GM21367 (cell line): ENCODE data around the gene NADK2.
"Not testable (repeated sequence)": the region's sequence is repeated elsewhere in the genome, so short reads cannot be mapped to it uniquely, and the experiment has no call there.

Experiments
- ATAC-seq: cut with Tn5 transposase; IDR thresholded peaks from one replicate; pipeline ENCODE4 v1.9.1; 2021; ENCODE audit not compliant: unreplicated experiment

Gene NADK2

GRCh38 chr5:36241631-36242533 is at the start of gene NADK2:
TSS of gene NADK2 (minus strand) at chr5:36241925. CDS start at chr5:36241798, 127 bp downstream.
- ATAC-seq = peak; percentile 92

GRCh38 chr5:36285837-36286615 is 44.3 kb upstream of the NADK2 start:
- no peak for ATAC-seq

GRCh38 chr5:36283775-36284174 is 42.0 kb upstream of the NADK2 start:
- not testable (repeated sequence) for ATAC-seq

GRCh38 chr5:36281626-36282025 is 39.9 kb upstream of the NADK2 start:
- no peak for ATAC-seq

- no peak for ATAC-seq
These were observed 37.5 kb upstream of the NADK2 start for GRCh38 chr5:36279054-36279698.

- no peak for ATAC-seq
These were observed 35.9 kb upstream of the NADK2 start for GRCh38 chr5:36277521-36278176.

GRCh38 chr5:36276864-36277263 is 35.1 kb upstream of the NADK2 start:
- ATAC-seq = no peak

- ATAC-seq = no peak
These were observed 32.2 kb upstream of the NADK2 start for GRCh38 chr5:36273809-36274526.

- ATAC-seq = no peak
These were observed 30.5 kb upstream of the NADK2 start for GRCh38 chr5:36272136-36272690.

- no peak for ATAC-seq
These were observed 29.3 kb upstream of the NADK2 start for GRCh38 chr5:36270876-36271575.

GRCh38 chr5:36270175-36270574 is 28.4 kb upstream of the NADK2 start:
- no peak for ATAC-seq

GRCh38 chr5:36269478-36269877 is 27.8 kb upstream of the NADK2 start:
- ATAC-seq = no peak

GRCh38 chr5:36267905-36268304 is 26.2 kb upstream of the NADK2 start:
- no peak for ATAC-seq

GRCh38 chr5:36264202-36264760 is 22.6 kb upstream of the NADK2 start:
- no peak for ATAC-seq

GRCh38 chr5:36261186-36261585 is 19.5 kb upstream of the NADK2 start:
- ATAC-seq = no peak

GRCh38 chr5:36253575-36253974 is 11.8 kb upstream of the NADK2 start:
- no peak for ATAC-seq

GRCh38 chr5:36252722-36253365 is 11.1 kb upstream of the NADK2 start:
- ATAC-seq = no peak

- no peak for ATAC-seq
These were observed 9.5 kb upstream of the NADK2 start for GRCh38 chr5:36251218-36251617.

GRCh38 chr5:36250427-36250826 is 8.7 kb upstream of the NADK2 start:
- no peak for ATAC-seq
